Loucy (cell line): ENCODE data around the gene TM9SF3.

ENCODE experiments used
- H2AFZ ChIP-seq: fragments of 200-600 bp; sonication (generic); 2 replicates; pipeline ENCODE4 v1.6.0; 2016; ENCODE audit warnings: antibody characterized with exemption, mild to moderate bottlenecking, low read length, moderate library complexity
- H3F3A ChIP-seq: fragments of 200-600 bp; 2 replicates; pipeline ENCODE4 v1.6.0; 2016; ENCODE audit warnings: antibody characterized with exemption, low read depth, mild to moderate bottlenecking
- H3K27me3 ChIP-seq: fragments of 200-600 bp; sonication (generic); 2 replicates; pipeline ENCODE4 v1.6.1; 2014; ENCODE audit warnings: low read length, mild to moderate bottlenecking; ENCODE audit not compliant: insufficient read depth, poor library complexity, severe bottlenecking
- H3K36me3 ChIP-seq: fragments of 200-600 bp; sonication (generic); 2 replicates; pipeline ENCODE4 v1.6.1; 2016; ENCODE audit warnings: low read length; ENCODE audit not compliant: insufficient read depth
- H3K4me1 ChIP-seq: fragments of 200-600 bp; sonication (generic); 2 replicates; pipeline ENCODE4 v1.5.1; 2014; ENCODE audit warnings: low read length, mild to moderate bottlenecking; ENCODE audit not compliant: insufficient read depth, poor library complexity, severe bottlenecking
- H3K4me2 ChIP-seq: fragments of 200-600 bp; sonication (generic); 2 replicates; pipeline ENCODE4 v1.6.0; 2014; ENCODE audit warnings: antibody characterized with exemption, low read length, low read depth, mild to moderate bottlenecking; ENCODE audit not compliant: poor library complexity, severe bottlenecking
- H3K4me3 ChIP-seq: fragments of 200-600 bp; sonication (generic); 2 replicates; pipeline ENCODE4 v1.5.1; 2014; ENCODE audit warnings: low read length, mild to moderate bottlenecking, mixed read lengths; ENCODE audit not compliant: poor library complexity, severe bottlenecking
- H3K79me2 ChIP-seq: fragments of 200-600 bp; sonication (generic); 2 replicates; pipeline ENCODE4 v1.6.1; 2014; ENCODE audit warnings: low read length; ENCODE audit not compliant: insufficient read depth
- H3K9ac ChIP-seq: fragments of 200-600 bp; sonication (generic); 2 replicates; pipeline ENCODE4 v1.6.0; 2014; ENCODE audit warnings: mild to moderate bottlenecking, low read depth, low read length, moderate library complexity; ENCODE audit not compliant: poor library complexity, severe bottlenecking
- H3K9me2 ChIP-seq: fragments of 200-600 bp; sonication (generic); replicated peaks from 2 replicates; pipeline ENCODE4 v1.6.1; 2016; ENCODE audit warnings: low read depth, low read length, mixed read lengths
- H3K9me3 ChIP-seq: fragments of 200-600 bp; sonication (generic); 2 replicates; pipeline ENCODE4 v1.6.1; 2014; ENCODE audit warnings: mild to moderate bottlenecking, antibody characterized with exemption, low read length, low read depth; ENCODE audit not compliant: insufficient read depth
- H4K20me1 ChIP-seq: fragments of 200-600 bp; sonication (generic); 2 replicates; pipeline ENCODE4 v1.6.0; 2014; ENCODE audit warnings: antibody characterized with exemption, low read length, mild to moderate bottlenecking; ENCODE audit not compliant: insufficient read depth, poor library complexity, severe bottlenecking
- EZH2phosphoT487 ChIP-seq: fragments of 200-600 bp; IDR thresholded peaks from 2 replicates; pipeline ENCODE4 v1.6.1; 2018; ENCODE audit warnings: antibody characterized with exemption, mild to moderate bottlenecking, moderate library complexity, borderline replicate concordance
- TF ChIP-seq, protein P1 (sequence below): fragments of 200-600 bp; sonication (generic); conservative IDR thresholded peaks from 2 replicates; pipeline ENCODE4 v1.5.1; 2014; ENCODE audit warnings: mild to moderate bottlenecking, antibody characterized with exemption, low read length

Gene TM9SF3

DNA sequence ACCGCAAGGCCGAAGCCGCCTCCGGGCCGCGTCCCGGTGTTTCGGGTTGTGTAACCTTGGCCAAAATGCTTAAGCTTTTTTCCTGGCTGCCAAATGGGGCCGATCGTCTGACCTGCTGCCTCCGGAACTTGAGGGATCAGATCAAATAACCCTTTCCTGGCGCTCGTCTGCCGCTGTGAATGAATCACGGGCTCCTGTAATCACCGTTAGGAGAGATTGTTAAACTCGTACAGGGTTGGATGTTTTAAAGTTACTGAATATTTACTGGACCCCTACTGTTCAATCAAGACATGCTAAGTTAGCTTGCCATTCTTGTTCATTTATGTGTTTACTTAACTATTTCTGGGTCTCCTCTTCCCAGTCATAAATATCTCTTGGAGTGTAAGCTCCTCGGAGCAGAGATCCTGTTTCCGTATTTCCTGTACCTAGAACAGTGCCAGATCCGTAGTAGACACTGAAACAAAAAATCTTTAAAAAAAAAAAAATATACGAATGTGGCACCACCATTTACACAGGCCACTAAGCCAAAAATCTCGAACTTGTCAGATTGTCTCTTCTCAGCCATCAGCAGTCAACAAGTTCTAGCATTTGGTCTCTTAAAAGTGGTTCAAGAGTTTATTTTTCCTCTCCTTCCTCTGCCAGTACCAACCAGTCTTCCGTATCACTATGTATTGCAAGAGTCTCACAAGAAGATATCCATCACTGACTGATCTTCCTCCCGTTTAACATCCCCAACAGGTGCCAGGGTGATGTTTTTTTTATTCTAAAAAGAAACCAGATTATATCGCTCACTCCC is 650 bp upstream of the TM9SF3 start:
- Histone ChIP-seq H4K20me1 (peaks cover 40% of the 10 kb centered on the region), H2AFZ (peak overlapping the region; percentile 76), H3K9me2 (no peaks in the 10 kb centered on the region), H3K36me3 (no peaks in the 10 kb centered on the region), H3K27me3 (no peaks in the 10 kb centered on the region), H3F3A (no peaks in the 10 kb centered on the region), H3K4me2 (peak overlapping the region; percentile 93), H3K4me3 (peak overlapping the region; percentile 79), H3K4me1 (peaks cover 39% of the 10 kb centered on the region), H3K79me2 (peaks cover 43% of the 10 kb centered on the region), H3K9me3 (no peaks in the 10 kb centered on the region), H3K9ac (peak overlapping the region; percentile 84)
- TF ChIP-seq, protein P1, sequence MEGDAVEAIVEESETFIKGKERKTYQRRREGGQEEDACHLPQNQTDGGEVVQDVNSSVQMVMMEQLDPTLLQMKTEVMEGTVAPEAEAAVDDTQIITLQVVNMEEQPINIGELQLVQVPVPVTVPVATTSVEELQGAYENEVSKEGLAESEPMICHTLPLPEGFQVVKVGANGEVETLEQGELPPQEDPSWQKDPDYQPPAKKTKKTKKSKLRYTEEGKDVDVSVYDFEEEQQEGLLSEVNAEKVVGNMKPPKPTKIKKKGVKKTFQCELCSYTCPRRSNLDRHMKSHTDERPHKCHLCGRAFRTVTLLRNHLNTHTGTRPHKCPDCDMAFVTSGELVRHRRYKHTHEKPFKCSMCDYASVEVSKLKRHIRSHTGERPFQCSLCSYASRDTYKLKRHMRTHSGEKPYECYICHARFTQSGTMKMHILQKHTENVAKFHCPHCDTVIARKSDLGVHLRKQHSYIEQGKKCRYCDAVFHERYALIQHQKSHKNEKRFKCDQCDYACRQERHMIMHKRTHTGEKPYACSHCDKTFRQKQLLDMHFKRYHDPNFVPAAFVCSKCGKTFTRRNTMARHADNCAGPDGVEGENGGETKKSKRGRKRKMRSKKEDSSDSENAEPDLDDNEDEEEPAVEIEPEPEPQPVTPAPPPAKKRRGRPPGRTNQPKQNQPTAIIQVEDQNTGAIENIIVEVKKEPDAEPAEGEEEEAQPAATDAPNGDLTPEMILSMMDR = no peak
- TF ChIP-seq EZH2phosphoT487 = no peak

DNA sequence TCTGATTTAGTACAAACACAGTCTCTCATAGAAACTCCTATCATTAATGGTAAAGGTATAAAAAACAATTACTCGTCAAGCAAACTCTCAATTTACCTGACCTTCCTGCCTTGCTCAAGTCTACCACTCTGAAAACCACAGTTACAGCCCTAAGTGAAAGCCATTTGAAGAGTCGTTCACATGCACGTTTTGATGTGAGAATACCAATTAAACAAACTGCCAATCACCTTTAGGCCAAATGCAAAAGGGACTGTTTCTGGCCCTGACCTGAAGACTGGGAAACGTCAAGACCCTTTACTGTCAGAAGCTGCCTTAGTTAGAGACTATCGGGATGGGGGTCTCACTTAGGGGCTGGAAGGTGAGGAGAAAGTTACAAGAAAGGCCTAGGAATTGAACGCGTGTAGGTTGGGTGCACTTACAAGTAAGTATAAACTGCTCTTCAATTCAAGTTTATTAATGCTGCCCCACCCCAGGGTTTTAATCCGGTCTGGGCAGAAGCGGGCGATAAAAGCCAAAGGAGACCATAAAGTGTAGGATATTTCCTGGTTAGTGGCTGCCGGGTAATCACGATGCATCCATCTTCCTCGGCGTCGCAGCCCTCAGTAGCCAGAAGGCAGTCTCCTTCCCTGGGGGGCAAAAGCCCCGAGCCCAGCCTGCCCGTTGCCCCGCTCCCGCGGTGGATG is 935 bp downstream of the TM9SF3 start:
- peak overlapping the region; percentile 94 for H3K4me2 ChIP-seq
- no peaks in the 10 kb centered on the region for H3K36me3 ChIP-seq
- peaks cover 59% of the 10 kb centered on the region for H3K79me2 ChIP-seq
- peaks cover 55% of the 10 kb centered on the region for H3K4me1 ChIP-seq
- H4K20me1 ChIP-seq = peaks cover 56% of the 10 kb centered on the region
- no peaks in the 10 kb centered on the region for H3F3A ChIP-seq
- H3K9ac ChIP-seq = peak overlapping the region; percentile 91
- TF ChIP-seq EZH2phosphoT487 = no peak
- TF ChIP-seq, protein P1 = no peak
- H3K27me3 ChIP-seq = no peaks in the 10 kb centered on the region
- H3K9me2 ChIP-seq = no peaks in the 10 kb centered on the region
- H3K4me3 ChIP-seq = peak overlapping the region; percentile 79
- H3K9me3 ChIP-seq = no peaks in the 10 kb centered on the region
- peak overlapping the region; percentile 41; the same call in 1 of the 2 replicates for H2AFZ ChIP-seq

DNA sequence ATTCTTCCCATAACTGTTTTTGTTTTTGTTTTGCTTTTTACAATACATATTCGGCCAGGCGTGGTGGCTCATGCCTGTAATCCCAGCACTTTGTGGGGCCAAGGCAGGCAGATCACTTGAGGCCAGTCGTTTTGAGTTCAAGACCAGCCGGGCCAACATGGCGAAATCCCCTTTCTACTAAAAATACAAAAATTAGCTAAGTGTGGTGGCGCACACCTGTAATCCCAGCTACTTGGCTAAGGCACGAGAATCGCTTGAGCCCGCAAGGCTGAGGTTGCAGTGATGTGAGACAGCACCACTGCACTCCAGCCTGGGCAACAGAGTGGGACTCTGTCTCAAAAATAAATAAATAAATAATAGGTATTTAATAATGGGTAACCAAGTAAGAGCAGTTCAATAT is 2.3 kb downstream of the TM9SF3 start:
- Histone ChIP-seq H3K4me1 (peaks cover 66% of the 10 kb centered on the region), H3K36me3 (no peaks in the 10 kb centered on the region), H3K9me2 (no peaks in the 10 kb centered on the region), H3K4me3 (peak overlapping the region; percentile 79), H3K9me3 (no peaks in the 10 kb centered on the region), H3K4me2 (peak overlapping the region; percentile 94), H3K9ac (no peak overlapping the region), H4K20me1 (peaks cover 70% of the 10 kb centered on the region), H3F3A (no peaks in the 10 kb centered on the region), H3K79me2 (peaks cover 73% of the 10 kb centered on the region), H2AFZ (no peak overlapping the region), H3K27me3 (no peaks in the 10 kb centered on the region)
- TF ChIP-seq, protein P1 = no peak
- no peak for TF ChIP-seq EZH2phosphoT487
